H1 (cell line): ENCODE results near the gene DNAAF5. TPM values are rescaled to one million over a fixed set of nuclear protein-coding genes. Genes with fewer than 3 reads are reported as not detected.

ENCODE experiments used
- CTCF ChIA-PET: fragments of 300-600 bp; sonication (Branson Sonifier 250); formaldehyde crosslinking; loops from one replicate; lab custom pipeline; 2021; ENCODE audit not compliant: partially characterized antibody; lab: Charles Lee
- POLR2A ChIA-PET: fragments of 300-600 bp; sonication (Branson Sonifier 250); formaldehyde crosslinking; loops from one replicate; lab custom pipeline; 2021; ENCODE audit warnings: inconsistent platforms; ENCODE audit not compliant: partially characterized antibody; lab: Charles Lee
- DNase-seq, 2 experiments: peaks; one replicate each; pipeline versions ENCODE4 v3.0.0 to v3.0.0-alpha.2; 2010 to 2022; ENCODE audit warnings: low spot score in 2 of 2, low read depth in 1 of 2, mixed read lengths in 1 of 2
- FAIRE-seq: peaks from 2 replicates; lab custom pipeline; 2011; peaks lifted over from hg19 to GRCh38; lab: Jason Lieb, UNC
- H2AFZ ChIP-seq: 2 replicates; pipeline ENCODE4 v1.8.1; 2012; ENCODE audit warnings: low read length, inconsistent platforms
- H2AK5ac ChIP-seq: 2 replicates; pipeline ENCODE4 v1.6.1; 2013; ENCODE audit warnings: low read depth, low read length
- H2BK120ac ChIP-seq: replicated peaks from 2 replicates; pipeline ENCODE3; 2013; ENCODE audit warnings: low read depth, low read length, inconsistent platforms
- H2BK12ac ChIP-seq: 2 replicates; pipeline ENCODE4 v1.6.1; 2013; ENCODE audit warnings: low read depth, low read length
- H2BK15ac ChIP-seq: 2 replicates; pipeline ENCODE4 v1.6.1; 2013; ENCODE audit warnings: low read length
- H2BK20ac ChIP-seq: 2 replicates; pipeline ENCODE4 v1.6.1; 2013; ENCODE audit warnings: low read length
- H2BK5ac ChIP-seq: 2 replicates; pipeline ENCODE4 v1.6.1; 2013; ENCODE audit warnings: low read depth, low read length
- H3K14ac ChIP-seq: 2 replicates; pipeline ENCODE4 v1.6.1; 2013; ENCODE audit warnings: inconsistent platforms; ENCODE audit not compliant: insufficient read length
- H3K18ac ChIP-seq: 2 replicates; pipeline ENCODE4 v1.6.1; 2013; ENCODE audit warnings: low read length; ENCODE audit errors: extremely low read depth
- H3K23ac ChIP-seq: 2 replicates; pipeline ENCODE4 v1.6.1; 2013; ENCODE audit warnings: inconsistent platforms; ENCODE audit not compliant: insufficient read length
- H3K23me2 ChIP-seq: 2 replicates; pipeline ENCODE4 v1.6.1; 2013; ENCODE audit warnings: low read depth, low read length
- H3K27ac ChIP-seq: 2 replicates; pipeline ENCODE4 v1.6.1; 2011; ENCODE audit warnings: low read depth, low read length, inconsistent platforms
- H3K27me3 ChIP-seq, 4 experiments: replicated peaks in 1 of 4; 1 replicate in 1 of 4; 2 replicates in 3 of 4; pipeline versions ENCODE4 v1.6.1 to v1.8.1; 2011 to 2013; ENCODE audit warnings: low read length in 3 of 4, mild to moderate bottlenecking in 3 of 4, inconsistent platforms in 2 of 4, mixed read lengths in 2 of 4, moderate library complexity in 1 of 4; ENCODE audit not compliant: control insufficient read depth in 3 of 4, insufficient read depth in 3 of 4; ENCODE audit errors: extremely low read depth in 1 of 4
- H3K36me3 ChIP-seq, 4 experiments: 2 replicates each; pipeline versions ENCODE4 v1.6.1 to v1.8.1; 2011 to 2013; ENCODE audit warnings: mild to moderate bottlenecking in 4 of 4, low read length in 3 of 4, moderate library complexity in 2 of 4, control low read depth in 1 of 4, inconsistent platforms in 1 of 4; ENCODE audit not compliant: insufficient read depth in 4 of 4, control insufficient read depth in 2 of 4
- H3K4ac ChIP-seq: replicated peaks from 2 replicates; pipeline ENCODE3; 2013; ENCODE audit warnings: low read length, low read depth, mixed read lengths, inconsistent platforms; ENCODE audit not compliant: insufficient read length
- H3K4me1 ChIP-seq, 4 experiments: replicated peaks in 1 of 4; 1 replicate in 1 of 4; 2 replicates in 3 of 4; pipeline versions ENCODE4 v1.6.1 to v1.8.1; 2011 to 2013; ENCODE audit warnings: low read length in 3 of 4, inconsistent platforms in 2 of 4, mixed read lengths in 1 of 4; ENCODE audit not compliant: insufficient read depth in 4 of 4, control insufficient read depth in 3 of 4
- H3K4me2 ChIP-seq, 2 experiments: 2 replicates each; pipeline versions ENCODE4 v1.6.1 to v1.8.1; 2011 to 2013; ENCODE audit warnings: low read depth in 2 of 2, low read length in 2 of 2, control low read depth in 1 of 2, inconsistent platforms in 1 of 2, mild to moderate bottlenecking in 1 of 2; ENCODE audit not compliant: insufficient read depth in 1 of 2
- H3K4me3 ChIP-seq, 4 experiments: fragments of 200-600, 300-600 bp in 1 of 4; sonication (generic), shearing (Covaris generic), sonication (Bioruptor Twin) in 1 of 4; 2 replicates each; pipeline versions ENCODE4 v1.5.1 to v1.8.1; 2011 to 2016; ENCODE audit warnings: low read length in 4 of 4, low read depth in 3 of 4, control low read depth in 2 of 4, inconsistent platforms in 2 of 4, mild to moderate bottlenecking in 2 of 4, mixed read lengths in 1 of 4, moderate library complexity in 1 of 4; ENCODE audit not compliant: insufficient read depth in 2 of 4; ENCODE audit errors: extremely low read depth in 1 of 4
- H3K56ac ChIP-seq: replicated peaks from 2 replicates; pipeline ENCODE3; 2013; ENCODE audit warnings: low read depth, mild to moderate bottlenecking, mixed read lengths, low read length, inconsistent platforms; ENCODE audit not compliant: insufficient read length
- H3K79me1 ChIP-seq: 2 replicates; pipeline ENCODE4 v1.6.1; 2013; ENCODE audit warnings: low read depth, low read length, control low read depth
- H3K79me2 ChIP-seq, 2 experiments: 2 replicates each; pipeline versions ENCODE4 v1.6.1 to v1.8.1; 2012 to 2013; ENCODE audit warnings: low read length in 2 of 2, mild to moderate bottlenecking in 2 of 2, inconsistent platforms in 1 of 2; ENCODE audit not compliant: insufficient read depth in 2 of 2, control insufficient read depth in 1 of 2
- H3K9ac ChIP-seq, 4 experiments: replicated peaks in 1 of 4; 1 replicate in 1 of 4; 2 replicates in 3 of 4; pipeline versions ENCODE4 v1.6.1 to v1.8.1; 2011 to 2013; ENCODE audit warnings: low read depth in 3 of 4, low read length in 3 of 4, control low read depth in 2 of 4, mild to moderate bottlenecking in 2 of 4, moderate library complexity in 2 of 4, inconsistent platforms in 1 of 4; ENCODE audit errors: extremely low read depth in 1 of 4
- H3K9me3 ChIP-seq, 2 experiments: 2 replicates each; pipeline versions ENCODE4 v1.6.1 to v1.8.1; 2012 to 2013; ENCODE audit warnings: mild to moderate bottlenecking in 2 of 2, moderate library complexity in 2 of 2, control low read depth in 1 of 2, inconsistent platforms in 1 of 2, low read depth in 1 of 2, low read length in 1 of 2, mixed read lengths in 1 of 2; ENCODE audit not compliant: insufficient read depth in 2 of 2
- H4K20me1 ChIP-seq, 2 experiments: replicated peaks in 1 of 2; 2 replicates each; pipeline versions ENCODE3 to v1.8.1; 2011 to 2013; ENCODE audit warnings: inconsistent platforms in 2 of 2, low read length in 2 of 2, mild to moderate bottlenecking in 1 of 2; ENCODE audit not compliant: insufficient read depth in 2 of 2, control insufficient read depth in 1 of 2
- H4K5ac ChIP-seq: 2 replicates; pipeline ENCODE4 v1.6.1; 2013; ENCODE audit warnings: low read length, low read depth, mixed read lengths, inconsistent platforms; ENCODE audit not compliant: insufficient read length
- H4K8ac ChIP-seq: 2 replicates; pipeline ENCODE4 v1.8.0; 2013; ENCODE audit warnings: mild to moderate bottlenecking, moderate library complexity, low read length, inconsistent platforms; ENCODE audit not compliant: insufficient read depth; ENCODE audit errors: extremely low read depth
- H4K91ac ChIP-seq: replicated peaks from 2 replicates; pipeline ENCODE3; 2013; ENCODE audit warnings: low read length, mixed read lengths, inconsistent platforms; ENCODE audit not compliant: insufficient read length
- HDAC6 ChIP-seq: IDR thresholded peaks from one replicate; pipeline ENCODE4 v1.7.1; 2012; ENCODE audit warnings: low read depth, mild to moderate bottlenecking, inconsistent platforms, low read length, moderate library complexity
- WGBS, 2 experiments: shearing (Covaris generic) in 1 of 2; methylation state at CpG; one replicate each; pipeline versions ENCODE4 v1.1.6 to v1.1.7; 2013 to 2015; ENCODE audit warnings: low lambda C conversion rate in 2 of 2, mixed read lengths in 2 of 2, inconsistent platforms in 1 of 2, low coverage in 1 of 2, missing lambda C conversion rate in 1 of 2; ENCODE audit not compliant: insufficient replicate concordance in 2 of 2, insufficient coverage in 1 of 2, insufficient read length in 1 of 2; ENCODE audit errors: extremely low coverage in 1 of 2, missing lambda C conversion rate in 1 of 2; 5-methylcytosine and 5-hydroxymethylcytosine counted together
- polyA plus RNA-seq, 7 experiments: library from polyadenylated mRNA; depleted of rRNA in 3 of 7; stranded (reverse) in 5 of 7; unstranded in 2 of 7; fragments of >200 nt in 5 of 7; fragments of 200-250 nt in 2 of 7; gene quantifications; 1 replicate in 5 of 7; 2 replicates in 1 of 7; 4 replicates in 1 of 7; pipeline versions ENCODE4 v1.2.1 to v1.2.3, GENCODE V29; 2011 to 2013; ENCODE audit warnings: missing spikeins in 2 of 7, mixed read lengths in 2 of 7
- total RNA-seq: library from RNA; stranded (reverse); fragmentation: NEBNext Ultra II Directional; extraction: Animal tissue kit (Norgen Biotek cat#: 25700); gene quantifications from 2 replicates; pipeline ENCODE4 v1.2.1, GENCODE V29; 2021

Gene DNAAF5
- total and polyA plus RNA-seq, 2 of the 8 experiments (the other 6 are each of a cell fraction or from before 2014, with no cell fraction given): 55.1 to 95.9 TPM

DNA sequence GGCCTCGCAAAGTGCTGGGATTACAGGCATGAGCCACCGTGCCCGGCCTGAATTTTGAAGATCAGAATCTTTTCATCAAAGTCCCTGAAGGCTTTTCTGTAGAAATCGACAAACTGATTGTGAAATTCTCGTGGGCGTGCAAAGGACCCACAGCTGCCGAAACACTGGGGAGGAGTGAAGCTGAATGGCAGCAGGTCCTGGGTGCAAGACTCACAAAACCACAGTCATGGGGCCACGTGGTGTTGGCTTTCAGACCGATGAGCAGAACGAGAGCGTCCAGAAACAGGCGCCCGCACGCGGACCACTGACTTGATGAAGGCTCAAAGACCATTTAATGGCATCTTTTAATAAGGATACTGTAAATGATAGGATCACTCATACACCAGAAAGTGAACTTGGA is 25.3 kb downstream of the DNAAF5 start:
- Histone ChIP-seq H3K56ac (no peak overlapping the region), H3K4me2 (no peak overlapping the region), H3K4me1 (no peaks in the 10 kb centered on the region), H2BK5ac (no peak overlapping the region), H3K79me1 (no peaks in the 10 kb centered on the region; the same call in 1 of the 2 replicates), H2BK12ac (no peak overlapping the region), H3K9me3 (no peaks in the 10 kb centered on the region), H3K9ac (no peak overlapping the region), H4K5ac (no peak overlapping the region), H3K4me3 (no peak overlapping the region), H3K23me2 (no peaks in the 10 kb centered on the region), H4K91ac (no peak overlapping the region), H3K79me2 (peaks cover 0 to 12% of the 10 kb centered on the region in 2 experiments; a peak in 2 of 4 replicates), H3K14ac (no peak overlapping the region), H3K23ac (no peak overlapping the region), H3K27me3 (no peaks in the 10 kb centered on the region), H4K8ac (no peak overlapping the region; the same call in 1 of the 2 replicates), H3K18ac (no peak overlapping the region), H3K4ac (no peak overlapping the region), H2BK15ac (no peak overlapping the region), H2AK5ac (no peak overlapping the region), H2BK20ac (no peak overlapping the region), H2BK120ac (no peak overlapping the region), H2AFZ (no peak overlapping the region), H3K27ac (no peak overlapping the region), H4K20me1 (peaks cover 1 to 17% of the 10 kb centered on the region in 2 experiments), H3K36me3 (peaks cover 6 to 17% (median 12%) of the 10 kb centered on the region in 4 experiments; a peak in 7 of 8 replicates)
- ChIA-PET POLR2A (no interaction called here), CTCF (interaction anchor here (1.6 kb wide), 1 partner anchor 21 kb away, joined by 4 read pairs; no protein-coding TSS in a partner anchor)
- WGBS, 2 experiments: 91% methylated on average over 15 of the region's 15 CpGs; no CpG with 5 or more reads in 1 of the 2 experiments
- no peak for DNase-seq
- no peak for FAIRE-seq
- TF ChIP-seq HDAC6: no peak
